IPS-15b (cell line): Measurements from ENCODE around the gene PMVK.

Source experiments
- H3K27me3 ChIP-seq: one replicate; pipeline ENCODE4 v1.6.1; 2013; ENCODE audit warnings: low read length; ENCODE audit not compliant: control insufficient read depth, insufficient read depth
- H3K36me3 ChIP-seq: one replicate; pipeline ENCODE4 v1.6.1; 2013; ENCODE audit warnings: low read length; ENCODE audit not compliant: control insufficient read depth, insufficient read depth
- H3K4me1 ChIP-seq: one replicate; pipeline ENCODE4 v1.6.1; 2013; ENCODE audit warnings: mild to moderate bottlenecking, low read length; ENCODE audit not compliant: control insufficient read depth, insufficient read depth
- H3K4me3 ChIP-seq: one replicate; pipeline ENCODE4 v1.5.1; 2013; ENCODE audit warnings: low read depth, low read length
- H3K9ac ChIP-seq: one replicate; pipeline ENCODE4 v1.6.1; 2013; ENCODE audit warnings: low read depth, mild to moderate bottlenecking, low read length
- H3K9me3 ChIP-seq: one replicate; pipeline ENCODE4 v1.6.1; 2013; ENCODE audit warnings: mild to moderate bottlenecking, low read length; ENCODE audit not compliant: control insufficient read depth, insufficient read depth

PMVK gene

DNA sequence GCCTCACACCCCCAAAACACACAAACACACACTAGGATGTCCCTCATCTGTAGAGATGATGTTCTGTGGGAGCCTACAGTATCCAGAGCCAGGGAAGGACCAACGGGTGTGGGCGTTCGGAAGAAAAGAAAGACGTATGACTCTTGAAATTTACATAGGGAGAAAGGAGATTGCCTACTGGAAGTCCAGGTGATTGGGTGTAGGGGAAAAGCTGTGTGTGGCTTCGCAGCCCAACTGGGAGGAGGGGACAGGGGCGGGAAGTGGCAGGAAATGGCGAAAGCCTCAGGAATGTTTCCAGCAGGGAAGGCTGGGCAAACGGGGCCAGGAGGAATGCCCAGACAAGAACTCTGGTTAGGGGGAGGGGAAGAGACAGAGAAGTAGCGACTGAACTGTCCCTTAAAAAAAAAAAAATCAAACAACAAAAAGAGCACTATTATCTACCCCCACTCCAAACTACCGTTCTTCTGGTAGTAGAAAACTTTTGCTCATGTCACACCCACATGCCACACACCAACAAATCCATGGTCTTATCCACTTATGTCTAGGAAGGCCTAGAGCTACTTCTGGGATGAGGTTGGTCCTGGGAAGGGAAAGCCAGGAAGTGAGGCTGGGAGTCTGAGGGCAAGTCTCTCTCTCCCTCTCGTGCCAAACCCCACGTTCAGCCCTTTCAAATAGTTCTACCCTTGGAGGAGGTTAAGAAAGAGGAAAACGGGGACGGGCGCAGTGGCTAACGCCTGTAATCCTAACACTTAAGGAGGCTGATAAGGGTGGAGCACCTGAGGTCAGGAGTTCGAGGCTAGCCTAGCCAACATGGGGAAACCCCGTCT, 36.2 kb upstream of the PMVK start:
- peaks cover 13% of the 10 kb centered on the region for H3K4me1 ChIP-seq
- H3K4me3 ChIP-seq, result peak overlapping the region; percentile 78
- peaks cover 6% of the 10 kb centered on the region for H3K36me3 ChIP-seq
- H3K27me3 ChIP-seq, result no peaks in the 10 kb centered on the region
- no peaks in the 10 kb centered on the region for H3K9me3 ChIP-seq
- peak overlapping the region; percentile 91 for H3K9ac ChIP-seq

DNA sequence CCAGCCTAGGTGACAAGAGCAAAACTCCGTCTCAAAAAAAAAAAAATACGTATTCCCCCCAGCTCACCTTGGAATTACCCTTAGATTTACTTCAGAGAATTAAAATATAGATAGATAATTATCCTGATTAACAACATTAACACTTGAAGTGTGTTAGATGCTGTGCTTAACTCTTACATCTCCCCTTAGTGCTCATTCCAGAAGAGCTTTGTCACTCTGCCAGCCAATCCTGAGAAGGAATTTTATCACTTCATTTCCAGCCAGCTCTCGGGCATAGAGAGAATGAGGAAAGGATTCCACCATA, 35.6 kb upstream of the PMVK start:
- no peaks in the 10 kb centered on the region for H3K9me3 ChIP-seq
- H3K4me1 ChIP-seq, result peaks cover 13% of the 10 kb centered on the region
- H3K36me3 ChIP-seq, result peaks cover 12% of the 10 kb centered on the region
- H3K27me3 ChIP-seq, result no peaks in the 10 kb centered on the region
- H3K4me3 ChIP-seq, result peak overlapping the region; percentile 31
- no peak overlapping the region for H3K9ac ChIP-seq

DNA sequence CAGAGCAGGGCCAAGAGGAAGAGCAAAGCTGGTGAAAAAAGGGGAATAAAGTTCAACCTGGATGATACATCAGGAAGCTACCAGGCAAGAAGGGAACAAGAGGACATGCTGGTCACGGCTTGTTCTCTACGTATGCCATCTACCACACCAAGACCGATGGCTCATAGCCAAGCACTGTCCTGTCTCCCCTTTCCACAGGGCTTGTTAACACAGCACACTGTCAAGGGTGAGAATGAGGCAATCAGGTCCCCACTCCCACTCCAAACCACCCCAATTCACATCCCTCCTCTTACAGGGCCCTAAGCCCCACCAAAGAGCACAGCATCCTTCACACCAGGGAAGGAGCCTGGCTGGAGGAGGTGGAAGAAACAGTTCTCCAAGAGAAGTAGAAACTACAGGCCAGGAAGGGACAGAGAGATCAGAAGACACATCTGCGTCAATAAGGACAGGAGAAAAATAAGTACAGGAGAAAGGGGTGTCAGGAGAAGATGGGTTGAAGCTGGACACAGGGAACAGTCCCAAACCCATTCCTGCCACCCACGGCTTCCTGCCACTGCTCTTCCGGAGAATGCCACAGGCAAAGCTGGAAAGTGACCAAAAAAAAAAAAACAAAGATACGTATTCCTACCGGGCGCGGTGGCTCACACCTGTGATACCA, 35.0 kb upstream of the PMVK start:
- Histone ChIP-seq H3K9ac (peak overlapping the region; percentile 56), H3K4me3 (peak overlapping the region; percentile 76), H3K36me3 (peaks cover 19% of the 10 kb centered on the region), H3K9me3 (no peaks in the 10 kb centered on the region), H3K27me3 (no peaks in the 10 kb centered on the region), H3K4me1 (peaks cover 9% of the 10 kb centered on the region)

DNA sequence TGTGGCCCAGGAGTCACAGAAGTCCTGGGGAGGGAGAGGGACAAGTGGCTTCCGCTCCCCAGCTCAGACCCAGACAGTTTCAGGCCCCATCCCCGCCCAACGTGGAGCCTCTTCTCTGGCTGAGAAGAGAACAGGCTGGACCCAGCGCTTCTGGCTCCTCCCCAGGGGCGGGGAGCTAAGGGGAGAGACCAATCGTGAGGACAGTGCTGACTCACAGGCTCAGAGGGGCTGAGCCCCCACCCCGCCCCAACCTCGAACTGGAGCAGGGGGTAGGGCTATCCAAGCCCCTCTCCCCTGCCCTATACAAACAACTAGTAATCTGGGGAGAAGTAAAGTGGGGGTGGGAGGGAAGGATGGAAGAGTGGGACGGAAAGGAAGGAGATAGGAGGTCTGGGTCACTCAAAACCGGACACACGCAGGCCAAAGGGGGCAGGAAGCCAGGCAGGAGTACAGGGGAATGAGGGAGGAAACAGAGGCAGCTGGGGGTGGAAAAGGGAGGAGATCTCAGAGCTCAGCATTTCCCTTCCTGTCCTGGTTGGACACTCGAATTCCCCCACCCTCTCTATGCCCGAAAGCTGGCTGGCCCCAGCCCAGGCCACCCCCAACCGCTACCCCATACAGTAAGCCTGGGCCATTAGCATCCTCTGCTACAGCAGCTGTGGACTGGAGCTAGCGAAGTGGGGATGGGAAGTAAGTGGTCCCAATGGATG, 34.3 kb upstream of the PMVK start, which contains the start of gene SHC1:
Gene SHC1 (minus strand): TSS at position 117 of the 710 bp plus-strand sequence. CDS start 221 bp downstream, outside the sequence.
- peak within 1 kb of the TSS; percentile 76 for H3K4me3 ChIP-seq
- peak within 1 kb of the TSS; percentile 56 for H3K9ac ChIP-seq
- no peaks in the 10 kb centered on the region for H3K27me3 ChIP-seq
- H3K4me1 ChIP-seq, result peaks cover 7% of the 10 kb centered on the region
- H3K9me3 ChIP-seq, result no peaks in the 10 kb centered on the region
- peaks cover 24% of the 10 kb centered on the region for H3K36me3 ChIP-seq

DNA sequence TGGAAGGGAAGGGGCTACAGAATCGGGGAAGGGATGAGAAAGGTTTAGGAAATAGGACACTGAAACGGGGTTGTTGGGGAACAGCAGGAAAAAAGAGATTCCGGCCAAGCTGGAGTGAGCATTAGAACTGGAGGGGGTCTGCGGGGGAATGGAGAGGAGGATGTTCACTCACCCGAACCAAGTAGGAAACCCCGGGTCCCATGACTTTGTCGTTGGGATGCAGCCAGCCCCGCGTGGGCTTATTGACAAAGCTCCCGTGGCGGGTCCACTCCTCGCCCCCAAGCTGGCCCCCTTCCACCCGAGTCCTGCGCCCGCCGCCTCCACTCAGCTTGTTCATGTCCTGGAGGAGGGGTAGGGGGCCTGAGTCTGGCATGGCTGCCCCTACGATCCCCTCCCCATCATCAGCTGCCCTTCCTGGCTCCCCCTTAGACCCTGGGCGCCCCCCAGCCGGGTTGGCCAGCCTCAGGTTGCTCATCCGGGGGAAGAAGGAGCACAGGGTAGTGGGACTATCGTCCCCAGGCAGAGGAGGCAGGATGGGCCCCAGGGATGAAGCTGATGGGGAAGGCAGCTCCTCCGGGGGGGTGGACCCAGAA, 33.4 kb upstream of the PMVK start:
- Histone ChIP-seq H3K4me3 (peak overlapping the region; percentile 76), H3K9ac (peak overlapping the region; percentile 28), H3K36me3 (peaks cover 31% of the 10 kb centered on the region), H3K27me3 (no peaks in the 10 kb centered on the region), H3K9me3 (no peaks in the 10 kb centered on the region), H3K4me1 (peaks cover 7% of the 10 kb centered on the region)

- H3K27me3 ChIP-seq, result no peaks in the 10 kb centered on the region
- peaks cover 31% of the 10 kb centered on the region for H3K36me3 ChIP-seq
- peak overlapping the region; percentile 16 for H3K9ac ChIP-seq
- peak overlapping the region; percentile 76 for H3K4me3 ChIP-seq
- no peaks in the 10 kb centered on the region for H3K9me3 ChIP-seq
- H3K4me1 ChIP-seq, result peaks cover 7% of the 10 kb centered on the region
Measured at GRCh38 chr1:154969246-154969645, 32.7 kb upstream of the PMVK start.

DNA sequence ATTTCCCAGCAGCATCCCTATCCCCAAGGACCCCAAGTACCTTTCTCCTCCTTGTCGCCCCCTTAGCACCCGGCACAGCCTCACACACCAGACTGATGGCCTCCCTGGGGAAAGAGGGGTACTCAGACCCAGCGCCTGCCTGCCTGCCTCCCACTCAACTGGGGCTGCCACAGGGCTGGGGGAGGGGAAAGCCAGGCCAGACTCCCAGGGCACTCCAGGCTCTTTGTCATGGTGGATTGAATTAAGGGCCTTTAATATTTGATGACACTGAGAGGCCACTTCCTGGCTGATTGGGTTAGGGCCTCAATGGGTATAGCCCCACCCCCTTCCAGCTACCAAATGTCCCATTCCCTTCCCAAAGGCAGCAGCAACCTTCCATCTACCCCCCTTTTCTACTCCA, 32.2 kb upstream of the PMVK start:
- peaks cover 36% of the 10 kb centered on the region for H3K36me3 ChIP-seq
- H3K4me1 ChIP-seq, result peaks cover 7% of the 10 kb centered on the region
- peak overlapping the region; percentile 16 for H3K9ac ChIP-seq
- no peaks in the 10 kb centered on the region for H3K27me3 ChIP-seq
- H3K9me3 ChIP-seq, result no peaks in the 10 kb centered on the region
- peak overlapping the region; percentile 76 for H3K4me3 ChIP-seq

- Histone ChIP-seq H3K9ac (no peak overlapping the region), H3K4me3 (no peak overlapping the region), H3K9me3 (no peaks in the 10 kb centered on the region), H3K4me1 (peaks cover 7% of the 10 kb centered on the region), H3K27me3 (no peaks in the 10 kb centered on the region), H3K36me3 (peaks cover 43% of the 10 kb centered on the region)
Measured at GRCh38 chr1:154967331-154967950, 30.9 kb upstream of the PMVK start.

DNA sequence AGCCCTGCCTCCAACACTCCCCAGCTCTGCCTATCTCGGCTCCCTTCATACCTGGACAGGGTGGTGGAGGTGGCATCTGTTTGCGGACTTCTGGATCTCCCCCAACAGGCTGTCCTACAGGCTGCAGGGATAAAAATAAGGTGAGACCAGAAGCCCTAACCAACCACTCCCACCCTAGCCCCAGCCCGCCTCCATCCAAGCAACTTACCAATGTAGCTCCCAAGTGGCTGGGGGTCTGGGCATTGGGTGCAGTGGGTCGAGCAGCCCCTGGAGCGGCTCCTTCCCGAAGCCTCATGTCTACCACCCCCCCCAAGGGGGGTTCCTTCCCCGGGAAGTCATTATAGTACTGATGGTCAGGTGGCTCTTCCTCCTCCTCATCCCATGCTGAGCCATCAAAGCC, 29.6 kb upstream of the PMVK start:
- Histone ChIP-seq H3K27me3 (no peaks in the 10 kb centered on the region), H3K9ac (no peak overlapping the region), H3K36me3 (peaks cover 43% of the 10 kb centered on the region), H3K4me3 (no peak overlapping the region), H3K4me1 (peaks cover under 1% of the 10 kb centered on the region), H3K9me3 (no peaks in the 10 kb centered on the region)

- Histone ChIP-seq H3K9me3 (no peaks in the 10 kb centered on the region), H3K4me1 (peaks cover 5% of the 10 kb centered on the region), H3K9ac (no peak overlapping the region), H3K27me3 (no peaks in the 10 kb centered on the region), H3K4me3 (no peak overlapping the region), H3K36me3 (peaks cover 47% of the 10 kb centered on the region)
Measured at GRCh38 chr1:154964359-154964758, 27.8 kb upstream of the PMVK start.

DNA sequence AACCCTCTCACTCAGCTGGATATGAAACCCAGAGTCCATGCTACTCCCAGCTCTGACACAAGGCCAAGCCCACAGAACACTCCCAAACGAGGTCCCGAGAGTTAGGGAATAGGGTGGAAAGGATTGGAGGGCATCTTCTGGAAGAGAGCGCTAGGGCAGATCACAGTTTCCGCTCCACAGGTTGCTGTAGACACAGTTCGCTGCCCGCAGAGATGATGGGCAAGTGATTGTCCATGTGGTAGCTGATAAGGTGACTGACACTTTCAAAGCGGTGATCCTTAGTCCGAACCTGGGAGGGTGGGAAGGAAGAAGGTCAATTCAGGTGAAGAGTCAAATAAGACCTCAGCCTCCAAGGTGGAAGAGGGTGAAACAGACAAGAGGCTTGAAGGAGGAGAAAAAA, 27.1 kb upstream of the PMVK start:
- H3K4me3 ChIP-seq, result no peak overlapping the region
- no peak overlapping the region for H3K9ac ChIP-seq
- peaks cover 5% of the 10 kb centered on the region for H3K4me1 ChIP-seq
- no peaks in the 10 kb centered on the region for H3K27me3 ChIP-seq
- H3K36me3 ChIP-seq, result peaks cover 52% of the 10 kb centered on the region
- H3K9me3 ChIP-seq, result no peaks in the 10 kb centered on the region
